ENCODE measurements around the gene KRTAP20-2.

GRCh38 chr21:30676737-30677136 lies 41.7 kb downstream of the KRTAP20-2 start:
- no peak for TF ChIP-seq GLIS3 (CRISPR knock-in tag; IDR thresholded peaks at IDR 0.05)
- no peak for TF ChIP-seq SNAI2 (CRISPR knock-in tag; IDR thresholded peaks at IDR 0.05)
- no peak for TF ChIP-seq ESRRG (CRISPR knock-in tag; IDR thresholded peaks at IDR 0.05)
- TF ChIP-seq ZNF70 (CRISPR knock-in tag; IDR thresholded peaks at IDR 0.05), result no peak

Data from SK-N-SH treated with all-trans-retinoic acid at 6 μM for 48 hours (cell line).